GM12878 (cell line): Measurements from ENCODE around the gene S100A9. TPM values are rescaled to one million over a fixed set of nuclear protein-coding genes. Genes with fewer than 3 reads are reported as not detected.

Source experiments
- ATAC-seq: fragments of 200-7000 bp; cut with Tn5 transposase; 3 replicates; pipeline ENCODE4 v1.9.1; 2020; ENCODE audit warnings: mild to moderate bottlenecking, moderate library complexity
- BruUV-seq: library from RNA; stranded (reverse); fragments of 400-500 nt; replicated peaks from 2 replicates; lab custom pipeline; 2021; lab: Mats Ljungman, UMichigan
- CTCF ChIA-PET: fragments of 300-600 bp; sonication (Branson Sonifier 250); formaldehyde crosslinking; extraction: SDS; loops from one replicate; lab custom pipeline; 2021; ENCODE audit warnings: inconsistent platforms; lab: Yijun Ruan, JAX
- POLR2A ChIA-PET: fragments of 350-600 bp; formaldehyde crosslinking; extraction: SDS; loops from one replicate; lab custom pipeline; 2021; ENCODE audit warnings: inconsistent platforms; lab: Charles Lee
- RAD21 ChIA-PET: fragments of 300-600 bp; sonication (Branson Sonifier 250); formaldehyde crosslinking; loops from one replicate; lab custom pipeline; 2023; ENCODE audit warnings: antibody characterized with exemption; ENCODE audit not compliant: unreplicated experiment; lab: Charles Lee
- SMC1A ChIA-PET: fragments of 300-600 bp; sonication (Branson Sonifier 250); formaldehyde crosslinking; loops from one replicate; lab custom pipeline; 2023; ENCODE audit not compliant: unreplicated experiment, uncharacterized antibody; lab: Charles Lee
- DNase-seq: peaks from one replicate; pipeline ENCODE4 v3.0.0-alpha.2; 2011; ENCODE audit warnings: low read depth, low spot score
- FAIRE-seq: peaks from 3 replicates; lab custom pipeline; 2011; peaks lifted over from hg19 to GRCh38; lab: Jason Lieb, UNC
- H2AFZ ChIP-seq: 2 replicates; pipeline ENCODE4 v1.6.0; 2011; ENCODE audit warnings: low read depth, low read length, control low read depth; ENCODE audit not compliant: control insufficient read depth
- H3K27ac ChIP-seq: 2 replicates; pipeline ENCODE4 v1.5.1; 2011; ENCODE audit warnings: control low read depth; ENCODE audit not compliant: control insufficient read depth, insufficient read depth
- H3K27me3 ChIP-seq, 2 experiments: replicated peaks in 1 of 2; 2 replicates each; pipeline versions ENCODE4 v1.6.0 to v1.6.1; 2011; ENCODE audit warnings: low read length in 1 of 2; ENCODE audit not compliant: control insufficient read depth in 2 of 2, insufficient read depth in 2 of 2
- H3K36me3 ChIP-seq, 2 experiments: 2 replicates each; pipeline ENCODE4 v1.5.1; 2011; ENCODE audit warnings: low read length in 1 of 2; ENCODE audit not compliant: control insufficient read depth in 2 of 2, insufficient read depth in 2 of 2
- H3K4me1 ChIP-seq: 2 replicates; pipeline ENCODE4 v1.6.1; 2011; ENCODE audit warnings: mild to moderate bottlenecking, low read length, moderate library complexity, mixed read lengths; ENCODE audit not compliant: control insufficient read depth, insufficient read depth
- H3K4me2 ChIP-seq: 2 replicates; pipeline ENCODE4 v1.6.0; 2011; ENCODE audit warnings: control low read depth; ENCODE audit not compliant: control insufficient read depth, insufficient read depth
- H3K4me3 ChIP-seq: fragments of 200-600 bp; sonication (generic); 2 replicates; pipeline ENCODE4 v1.5.1; 2016
- H3K79me2 ChIP-seq: 2 replicates; pipeline ENCODE4 v1.6.0; 2011; ENCODE audit warnings: low read length; ENCODE audit not compliant: control insufficient read depth, insufficient read depth
- H3K9ac ChIP-seq: 2 replicates; pipeline ENCODE4 v1.8.0; 2011; ENCODE audit warnings: low read length, control low read depth, mixed read lengths; ENCODE audit not compliant: control insufficient read depth, insufficient read depth
- H3K9me3 ChIP-seq: replicated peaks from 3 replicates; pipeline ENCODE4 v1.5.1; 2011; ENCODE audit warnings: mild to moderate bottlenecking, low read length; ENCODE audit not compliant: control insufficient read depth, insufficient read depth
- H4K20me1 ChIP-seq: 2 replicates; pipeline ENCODE4 v1.6.0; 2011; ENCODE audit not compliant: control insufficient read depth, insufficient read depth
- BHLHE40 ChIP-seq, 2 experiments: fragments of 450-650 bp in 1 of 2; IDR thresholded peaks; 2 replicates each; pipeline ENCODE4 v1.6.1; 2011 to 2017; ENCODE audit warnings: low read depth in 2 of 2, borderline replicate concordance in 1 of 2, improper control_type of control experiment in 1 of 2, low read length in 1 of 2, mild to moderate bottlenecking in 1 of 2
- BRCA1 ChIP-seq: IDR thresholded peaks from 2 replicates; pipeline ENCODE4 v1.6.1; 2011; ENCODE audit warnings: low read depth, low read length, improper control_type of control experiment
- LARP7 ChIP-seq: fragments of 450-650 bp; IDR thresholded peaks from 2 replicates; pipeline ENCODE4 v1.6.1; 2017; ENCODE audit warnings: mild to moderate bottlenecking
- MXI1 ChIP-seq: fragments of 150-350 bp; IDR thresholded peaks from 2 replicates; pipeline ENCODE4 v1.6.1; 2011; ENCODE audit warnings: low read depth, mild to moderate bottlenecking, inconsistent platforms, low read length, improper control_type of control experiment
- RAD21 ChIP-seq: IDR thresholded peaks from 2 replicates; pipeline ENCODE4 v1.6.1; 2011; ENCODE audit warnings: mild to moderate bottlenecking, low read depth, low read length, moderate library complexity; ENCODE audit not compliant: insufficient read depth
- SMARCA5 ChIP-seq: fragments of 450-650 bp; IDR thresholded peaks from 2 replicates; pipeline ENCODE4 v1.6.1; 2017; ENCODE audit warnings: mild to moderate bottlenecking
- SMC3 ChIP-seq: IDR thresholded peaks from 2 replicates; pipeline ENCODE4 v1.6.1; 2011; ENCODE audit warnings: low read length, improper control_type of control experiment, borderline replicate concordance
- ZNF384 ChIP-seq: IDR thresholded peaks from 2 replicates; pipeline ENCODE4 v1.6.1; 2012; ENCODE audit warnings: low read depth, mild to moderate bottlenecking, low read length, improper control_type of control experiment, borderline replicate concordance
- WGBS: methylation state at CpG from one replicate; pipeline ENCODE4 v1.1.6; 2016; ENCODE audit warnings: low lambda C conversion rate; ENCODE audit not compliant: insufficient replicate concordance, insufficient coverage; ENCODE audit errors: missing lambda C conversion rate; 5-methylcytosine and 5-hydroxymethylcytosine counted together
- in situ Hi-C: fragments of 300-500 bp; cut with MboI; formaldehyde crosslinking; loops from 9 replicates; pipeline ENCODE4 v1.14.3; 2018; ENCODE audit warnings: mixed read lengths
- intact Hi-C: fragments of 100-400 bp; cut with micrococcal nuclease; formaldehyde crosslinking; loops from one replicate; pipeline ENCODE4 v1.14.2; 2022; ENCODE audit not compliant: unreplicated experiment
- polyA plus RNA-seq, 11 experiments: library from polyadenylated mRNA; depleted of rRNA in 4 of 11; unstranded in 6 of 11; stranded (reverse) in 5 of 11; fragments of >200 nt; fragmentation: Nextera tagmentation in 4 of 11; fragmentation: Illumina TruSeq in 1 of 11; extraction: Ambion mirVana in 4 of 11; extraction: Trizol in 1 of 11; gene quantifications; 1 replicate in 1 of 11; 2 replicates in 10 of 11; pipeline versions ENCODE4 v1.2.1 to v1.2.3, GENCODE V29; 2011 to 2016; ENCODE audit warnings: inconsistent platforms in 2 of 11, missing spikeins in 2 of 11, low read depth in 1 of 11
- total RNA-seq, 4 experiments: library from RNA; depleted of rRNA in 3 of 4; stranded (reverse); fragments of >200 nt in 3 of 4; fragmentation: Illumina TruSeq in 1 of 4; extraction: Trizol in 1 of 4; gene quantifications; 2 replicates each; pipeline versions ENCODE4 v1.2.1 to v1.2.3, GENCODE V29; 2013 to 2021
- TF ChIP-seq, protein P1 (sequence below), 3 experiments: IDR thresholded peaks in 2 of 3; conservative IDR thresholded peaks in 1 of 3; 2 replicates each; pipeline ENCODE4 v1.5.1; 2011; ENCODE audit warnings: low read depth in 3 of 3, low read length in 3 of 3, mild to moderate bottlenecking in 3 of 3, control low read depth in 2 of 3, moderate library complexity in 2 of 3, inconsistent platforms in 1 of 3, mixed read lengths in 1 of 3; ENCODE audit not compliant: control insufficient read depth in 2 of 3, insufficient read depth in 1 of 3; ENCODE audit errors: extremely low read depth in 1 of 3
- TF ChIP-seq, protein P2 (sequence below): fragments of 450-650 bp; IDR thresholded peaks from 2 replicates; pipeline ENCODE4 v1.6.1; 2018; ENCODE audit warnings: mild to moderate bottlenecking, low read depth, moderate library complexity; ENCODE audit not compliant: partially characterized antibody

The S100A9 gene
- total and polyA plus RNA-seq, 10 of the 15 experiments (the other 5 are each of a cell fraction or from before 2014, with no cell fraction given): 0.22 to 1.7 (median 0.49) TPM; not detected in 3

DNA sequence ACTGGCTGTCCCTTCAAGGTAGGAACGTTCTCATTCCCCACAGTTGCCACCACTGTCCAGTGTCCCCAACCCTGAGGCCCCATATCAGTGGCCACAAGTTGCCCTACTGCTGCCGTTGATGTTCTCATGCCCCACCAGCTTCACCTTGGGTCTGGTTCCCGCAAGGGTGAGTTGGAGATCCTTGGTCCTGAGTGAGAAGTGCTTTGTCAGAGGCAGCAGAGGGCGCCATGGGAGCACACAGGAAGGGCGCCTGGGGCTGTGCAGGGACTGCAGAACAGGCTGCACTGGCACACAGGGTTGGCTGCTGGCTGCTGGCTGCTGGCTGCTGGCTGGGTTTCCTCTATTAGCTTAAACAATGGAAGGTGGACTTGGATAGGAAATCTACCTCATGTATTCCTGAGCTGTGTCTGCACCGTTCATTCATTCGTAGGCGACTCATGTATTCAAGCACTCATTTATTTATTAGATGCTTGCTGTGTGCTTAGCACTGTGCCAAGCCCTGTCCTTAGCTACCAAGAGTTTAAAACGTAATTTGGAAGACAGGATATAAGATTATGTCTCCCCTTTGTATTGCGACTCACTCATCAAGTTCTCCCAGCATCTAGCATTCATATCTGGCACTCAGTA, 2.1 kb upstream of the S100A9 start:
- ChIA-PET POLR2A (interaction anchor here (0.6 kb wide), 1 partner anchor 11 kb away, joined by 3 read pairs; no protein-coding TSS in a partner anchor), SMC1A (interaction anchor here (0.9 to 6.2 kb wide), 6 partner anchors 10 to 139 kb away, joined by 3 to 106 read pairs (median 4); no protein-coding TSS in a partner anchor), RAD21 (interaction anchor here (0.9 to 8.4 kb wide), 5 partner anchors 9 to 213 kb away, joined by 3 to 94 read pairs (median 5); no protein-coding TSS in a partner anchor)
- intact Hi-C loops: loop anchor here (1.0 kb wide), 1 partner anchor 49 kb away; no protein-coding TSS in a partner anchor
- no peaks in the 10 kb centered on the region for H4K20me1 ChIP-seq
- H3K4me2 ChIP-seq: no peak overlapping the region
- no peak for DNase-seq
- peak; percentile 89 for ATAC-seq
- no peaks in the 10 kb centered on the region for H3K79me2 ChIP-seq
- H3K9me3 ChIP-seq: no peaks in the 10 kb centered on the region
- no TSS peak for BruUV-seq
- no peak overlapping the region for H2AFZ ChIP-seq
- TF ChIP-seq SMC3 (peak; percentile 44; the same call in 1 of the 2 replicates), MXI1 (no peak), LARP7 (0 out of 2 replicates have a peak, but pooled peaks have one; percentile 35), ZNF384 (no peak), BRCA1 (no peak), SMARCA5 (no peak), RAD21 (peak; percentile 69), BHLHE40 (IDR thresholded peaks at IDR 0.05; ENCODE audit: borderline replicate concordance in 1 of 2, low read depth in 2 of 2, low read length in 1 of 2) (no peak)
- TF ChIP-seq, protein P1, sequence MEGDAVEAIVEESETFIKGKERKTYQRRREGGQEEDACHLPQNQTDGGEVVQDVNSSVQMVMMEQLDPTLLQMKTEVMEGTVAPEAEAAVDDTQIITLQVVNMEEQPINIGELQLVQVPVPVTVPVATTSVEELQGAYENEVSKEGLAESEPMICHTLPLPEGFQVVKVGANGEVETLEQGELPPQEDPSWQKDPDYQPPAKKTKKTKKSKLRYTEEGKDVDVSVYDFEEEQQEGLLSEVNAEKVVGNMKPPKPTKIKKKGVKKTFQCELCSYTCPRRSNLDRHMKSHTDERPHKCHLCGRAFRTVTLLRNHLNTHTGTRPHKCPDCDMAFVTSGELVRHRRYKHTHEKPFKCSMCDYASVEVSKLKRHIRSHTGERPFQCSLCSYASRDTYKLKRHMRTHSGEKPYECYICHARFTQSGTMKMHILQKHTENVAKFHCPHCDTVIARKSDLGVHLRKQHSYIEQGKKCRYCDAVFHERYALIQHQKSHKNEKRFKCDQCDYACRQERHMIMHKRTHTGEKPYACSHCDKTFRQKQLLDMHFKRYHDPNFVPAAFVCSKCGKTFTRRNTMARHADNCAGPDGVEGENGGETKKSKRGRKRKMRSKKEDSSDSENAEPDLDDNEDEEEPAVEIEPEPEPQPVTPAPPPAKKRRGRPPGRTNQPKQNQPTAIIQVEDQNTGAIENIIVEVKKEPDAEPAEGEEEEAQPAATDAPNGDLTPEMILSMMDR (IDR thresholded peaks at IDR 0.05 in 2 of 3, conservative IDR thresholded peaks at IDR 0.05 in 1 of 3; ENCODE audit: control insufficient read depth in 2 of 3, extremely low read depth in 1 of 3, insufficient read depth in 1 of 3, low read depth in 3 of 3, low read length in 3 of 3): peak; percentile 67 to 73 (median 71)
- TF ChIP-seq, protein P2, sequence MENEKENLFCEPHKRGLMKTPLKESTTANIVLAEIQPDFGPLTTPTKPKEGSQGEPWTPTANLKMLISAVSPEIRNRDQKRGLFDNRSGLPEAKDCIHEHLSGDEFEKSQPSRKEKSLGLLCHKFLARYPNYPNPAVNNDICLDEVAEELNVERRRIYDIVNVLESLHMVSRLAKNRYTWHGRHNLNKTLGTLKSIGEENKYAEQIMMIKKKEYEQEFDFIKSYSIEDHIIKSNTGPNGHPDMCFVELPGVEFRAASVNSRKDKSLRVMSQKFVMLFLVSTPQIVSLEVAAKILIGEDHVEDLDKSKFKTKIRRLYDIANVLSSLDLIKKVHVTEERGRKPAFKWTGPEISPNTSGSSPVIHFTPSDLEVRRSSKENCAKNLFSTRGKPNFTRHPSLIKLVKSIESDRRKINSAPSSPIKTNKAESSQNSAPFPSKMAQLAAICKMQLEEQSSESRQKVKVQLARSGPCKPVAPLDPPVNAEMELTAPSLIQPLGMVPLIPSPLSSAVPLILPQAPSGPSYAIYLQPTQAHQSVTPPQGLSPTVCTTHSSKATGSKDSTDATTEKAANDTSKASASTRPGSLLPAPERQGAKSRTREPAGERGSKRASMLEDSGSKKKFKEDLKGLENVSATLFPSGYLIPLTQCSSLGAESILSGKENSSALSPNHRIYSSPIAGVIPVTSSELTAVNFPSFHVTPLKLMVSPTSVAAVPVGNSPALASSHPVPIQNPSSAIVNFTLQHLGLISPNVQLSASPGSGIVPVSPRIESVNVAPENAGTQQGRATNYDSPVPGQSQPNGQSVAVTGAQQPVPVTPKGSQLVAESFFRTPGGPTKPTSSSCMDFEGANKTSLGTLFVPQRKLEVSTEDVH: no peak
- TF ChIP-seq, all 136 proteins: peak for 4
- Histone ChIP-seq H3K36me3 (no peaks in the 10 kb centered on the region), H3K4me1 (peaks cover 6% of the 10 kb centered on the region), H3K9ac (no peak overlapping the region), H3K27me3 (no peaks in the 10 kb centered on the region), H3K27ac (no peak overlapping the region), H3K4me3 (no peak overlapping the region)
- CTCF ChIA-PET: interaction anchor here (0.5 to 8.6 kb wide), 31 partner anchors 9 to 716 kb away, joined by 3 to 326 read pairs (median 4); partner anchors contain the start of gene PGLYRP3
- peak; percentile 87 for FAIRE-seq
- WGBS: 17% methylated on average over 10 of the region's 10 CpGs
- in situ Hi-C loops: no loop called here
